ENCODE data around the gene TRIM33.
"Not testable (repeated sequence)": the region's sequence is repeated elsewhere in the genome, so short reads cannot be mapped to it uniquely, and the experiment has no call there.

TRIM33 gene

DNA sequence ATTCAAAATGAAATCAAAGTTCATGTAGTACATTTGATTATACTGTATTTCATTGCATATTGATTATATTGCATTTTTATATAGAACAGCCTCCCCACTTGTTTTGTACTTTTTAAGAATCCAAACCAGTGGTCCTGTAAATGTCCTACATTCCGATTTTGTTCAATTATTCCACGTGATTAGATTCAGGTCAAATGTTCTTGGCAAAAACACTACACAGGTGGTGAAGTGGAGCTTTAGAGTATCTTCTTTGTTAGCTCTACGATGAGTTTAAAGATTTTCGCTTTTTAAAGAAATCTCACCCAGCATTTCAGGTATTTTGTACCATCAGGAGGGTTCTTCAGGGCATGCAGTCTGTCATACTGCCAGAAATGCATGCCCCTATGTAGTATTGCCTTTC lies 120.6 kb downstream of the TRIM33 start:
- DNase-seq: no peak

DNA sequence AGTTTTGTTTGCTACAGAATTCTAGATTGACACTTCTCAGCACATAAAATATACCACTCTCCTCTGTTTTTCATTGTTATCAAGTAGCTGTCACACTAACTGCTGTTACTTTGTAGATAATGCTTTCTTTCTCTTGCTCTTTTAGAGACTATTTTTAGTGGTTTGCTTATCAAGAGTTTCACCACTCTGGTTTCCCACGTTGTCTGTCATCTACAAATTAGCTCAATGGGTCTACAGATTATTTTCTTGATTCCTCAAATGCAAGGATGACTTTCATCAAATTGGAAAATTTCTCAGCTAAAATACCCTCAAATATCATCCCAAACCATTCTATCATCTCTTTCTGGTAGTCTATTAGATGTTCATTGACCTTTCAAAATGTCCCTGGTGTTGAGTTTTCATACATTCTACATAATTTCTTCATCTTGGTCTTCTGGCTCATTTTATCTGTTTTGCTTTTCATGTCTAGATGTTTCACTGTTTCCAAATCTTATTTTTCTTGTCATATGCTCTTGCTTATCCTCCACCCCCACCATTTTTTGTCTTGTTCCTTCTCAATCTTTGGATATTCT lies 122.5 kb downstream of the TRIM33 start:
- no peak for DNase-seq

DNA sequence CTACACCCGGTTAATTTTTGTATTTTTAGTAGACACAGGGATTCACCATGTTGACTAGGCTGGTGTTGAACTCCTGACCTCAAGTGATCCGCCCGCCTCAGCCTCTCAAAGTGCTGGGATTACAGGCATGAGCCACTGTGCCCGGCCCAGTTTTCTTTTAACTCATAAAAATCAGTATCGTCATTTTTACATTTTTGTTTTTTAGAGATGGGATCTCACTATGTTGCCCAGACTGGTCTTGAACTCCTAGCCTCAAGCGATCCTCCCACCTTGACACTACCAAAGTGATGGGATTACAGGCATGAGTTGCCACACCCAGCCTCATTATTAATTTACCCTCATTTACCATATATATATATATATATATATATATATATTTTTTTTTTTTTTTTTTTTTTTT lies 123.4 kb downstream of the TRIM33 start:
- not testable (repeated sequence) for DNase-seq

DNA sequence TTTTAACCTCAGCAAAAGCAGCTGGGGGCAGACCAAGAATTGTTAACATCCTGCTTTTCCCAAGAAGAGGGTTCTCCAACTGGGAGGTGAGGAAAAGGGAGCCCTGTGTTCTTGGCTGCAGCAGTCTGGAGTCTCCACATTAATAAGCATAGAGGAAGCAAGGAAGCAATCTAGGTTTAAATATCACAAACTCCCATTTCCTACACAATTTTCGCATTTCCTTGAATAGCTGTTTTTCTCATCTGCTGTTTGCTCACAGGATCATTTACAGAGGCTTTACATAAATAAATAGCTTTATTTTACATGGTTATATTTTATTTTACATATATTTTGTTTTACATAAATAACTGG lies 124.0 kb downstream of the TRIM33 start:
- no peak for DNase-seq

DNA sequence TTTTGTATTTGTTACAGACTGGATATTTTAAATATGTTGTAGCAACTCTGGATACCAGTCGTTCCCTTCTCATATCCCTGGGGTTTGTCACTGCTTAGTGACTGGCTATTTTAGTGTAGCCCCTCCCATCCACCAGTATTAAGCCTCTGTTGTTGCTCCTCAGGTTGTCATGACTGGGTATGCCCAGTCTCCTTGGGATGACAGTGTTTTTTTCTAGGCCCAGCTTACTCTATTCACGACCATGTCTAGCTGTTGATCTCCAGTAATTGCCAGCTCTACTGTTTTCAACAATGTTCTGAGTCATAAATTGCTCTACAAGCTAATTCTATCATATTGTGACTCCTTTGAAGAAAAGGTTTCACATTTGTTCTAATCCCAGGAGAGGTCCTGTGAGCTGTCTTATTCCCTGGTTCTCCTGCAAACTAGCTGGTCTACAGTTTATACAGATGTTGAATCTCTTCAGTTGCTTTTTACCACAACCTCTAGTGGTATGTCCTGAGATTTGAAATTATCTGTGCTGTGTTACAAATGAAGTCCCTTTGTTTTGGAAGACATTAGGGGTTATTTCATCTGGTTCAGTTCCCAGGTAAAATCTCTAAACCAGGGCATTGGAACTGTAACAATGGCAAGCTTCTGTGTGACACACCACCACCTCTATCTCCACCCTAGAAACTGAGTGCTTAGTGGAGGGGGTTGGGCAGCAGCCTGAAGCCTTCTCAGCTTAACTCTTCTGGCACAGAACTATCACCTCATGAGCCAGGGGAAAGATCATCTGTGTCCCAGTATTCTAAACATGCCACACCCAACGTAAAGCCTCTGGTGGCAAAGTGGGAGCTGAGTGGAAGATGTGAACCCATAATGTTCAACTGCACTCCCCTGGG lies 124.6 kb downstream of the TRIM33 start:
- DNase-seq: no peak

DNA sequence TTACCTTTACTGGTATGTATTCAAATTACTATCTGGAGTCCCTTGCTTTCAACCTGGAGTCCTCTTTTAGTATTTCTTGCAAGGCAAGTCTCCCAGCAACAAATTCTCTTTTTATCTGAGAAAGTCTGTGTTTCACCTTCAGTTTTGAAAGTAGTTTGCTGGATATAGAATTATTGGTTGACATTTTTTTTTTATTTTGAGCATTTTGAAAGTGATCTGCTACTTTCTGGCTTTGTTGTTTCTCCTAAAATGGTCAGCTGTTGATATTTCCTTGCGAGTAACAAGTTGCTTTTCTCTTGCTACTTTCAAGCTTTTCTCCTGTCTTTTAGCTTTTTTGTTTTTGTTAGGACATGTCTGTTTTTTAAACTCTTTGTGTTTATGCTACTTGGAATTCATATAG lies 126.1 kb downstream of the TRIM33 start:
- no peak for DNase-seq

DNA sequence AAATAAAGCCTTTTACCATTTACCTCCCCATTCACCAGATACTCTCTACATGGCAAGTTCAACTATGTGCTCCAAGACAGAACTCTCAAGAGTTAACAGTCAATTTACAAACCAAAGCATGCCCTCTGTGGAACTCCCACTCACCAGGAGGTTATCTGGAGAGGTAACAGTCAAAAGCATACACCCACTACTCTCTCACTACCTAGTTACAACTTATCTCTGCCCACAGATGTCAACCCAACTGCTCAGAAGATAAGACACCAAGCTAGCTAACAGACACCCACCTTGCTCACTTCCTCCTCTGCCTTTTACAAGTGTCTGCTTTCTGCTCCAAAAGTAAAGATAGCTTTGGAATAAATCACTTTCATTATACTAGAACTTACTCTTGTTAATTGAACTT lies 131.0 kb downstream of the TRIM33 start:
- no peak for DNase-seq

DNA sequence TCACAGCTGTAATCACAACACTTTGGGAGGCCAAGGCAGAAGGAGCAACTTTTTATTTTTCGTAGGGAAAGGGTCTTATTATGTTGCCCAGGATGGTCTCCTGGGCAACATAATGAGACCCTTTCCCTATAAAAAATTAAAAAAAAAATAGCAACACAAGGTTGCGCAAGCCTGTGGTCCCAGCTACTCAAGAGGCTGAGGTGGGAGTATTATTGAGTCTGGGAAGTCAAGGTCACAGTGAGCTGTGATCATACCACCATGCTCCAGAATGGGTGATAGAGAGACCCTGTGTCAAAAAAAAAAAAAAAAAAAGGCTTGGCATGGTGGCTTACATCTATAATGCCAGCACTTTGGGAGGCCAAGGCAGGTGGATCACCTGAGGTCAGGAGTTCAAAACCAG lies 131.6 kb downstream of the TRIM33 start:
- no peak for DNase-seq

DNA sequence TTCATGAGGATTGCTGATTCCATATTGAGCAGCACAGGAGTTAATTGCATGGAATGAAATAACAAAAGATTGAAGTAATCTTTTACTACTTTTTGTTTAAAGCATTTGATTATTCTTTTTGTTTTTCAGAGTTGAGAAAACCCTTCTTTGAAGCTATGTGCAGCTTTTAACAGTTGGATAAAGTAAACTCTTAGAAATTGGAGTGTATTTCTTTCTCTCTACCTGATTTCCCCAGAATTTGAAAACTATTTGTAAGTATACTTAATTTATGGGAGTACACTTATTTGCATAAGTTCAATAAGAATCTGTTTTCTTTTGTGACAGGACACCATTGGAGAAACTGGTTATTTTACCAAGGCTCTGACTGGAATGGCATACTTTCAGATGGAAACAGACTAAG lies 133.6 kb downstream of the TRIM33 start:
- no peak for DNase-seq

DNA sequence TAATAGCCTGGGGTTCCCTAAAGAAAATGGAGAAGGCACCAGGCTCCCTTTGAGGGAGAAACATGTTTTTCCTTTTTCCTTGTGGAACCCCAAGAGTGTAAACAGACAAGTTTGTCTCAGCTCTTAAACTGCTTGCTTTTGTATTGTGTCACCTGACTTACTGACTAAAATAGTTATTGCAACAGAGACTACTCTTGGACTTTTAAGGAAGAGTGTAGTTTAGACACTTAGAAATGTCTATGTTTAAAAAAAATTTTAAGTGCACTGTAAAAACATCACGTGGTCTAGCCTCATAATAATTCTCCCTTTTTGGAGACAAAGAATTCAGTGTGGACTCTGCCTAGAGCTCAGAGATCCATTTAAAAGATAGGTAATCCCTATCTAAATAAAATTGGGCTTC lies 141.1 kb downstream of the TRIM33 start:
- no peak for DNase-seq

DNA sequence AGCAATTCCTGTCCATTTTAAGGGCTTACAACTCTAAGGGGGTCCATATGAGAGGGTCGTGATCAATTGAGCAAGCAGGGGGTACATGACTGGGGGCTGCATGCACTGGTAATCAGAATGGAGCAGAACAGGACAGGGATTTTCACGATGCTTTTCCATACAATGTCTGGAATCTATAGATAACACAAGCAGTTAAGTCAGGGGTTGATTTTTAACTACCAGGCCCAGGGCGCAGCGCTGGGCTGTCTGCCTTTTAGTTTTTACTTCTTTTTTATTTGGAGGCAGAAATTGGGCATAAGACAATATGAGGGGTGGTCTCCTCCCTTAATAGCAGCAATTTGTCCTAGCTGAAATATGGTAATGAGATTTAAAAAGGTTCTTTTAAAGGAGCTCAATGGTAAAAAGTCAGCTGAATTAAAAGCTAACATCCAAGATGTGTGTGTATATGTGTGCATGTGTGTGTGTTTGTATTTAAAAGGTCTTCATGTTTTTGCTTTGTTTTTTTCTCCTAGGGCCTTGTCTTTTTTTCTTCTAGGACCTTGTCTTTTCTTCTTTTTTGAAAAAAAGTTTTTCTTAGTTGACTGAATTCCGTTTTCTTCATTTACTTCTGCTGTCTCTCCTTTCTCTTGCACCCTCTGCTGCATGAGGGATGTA lies 141.6 kb downstream of the TRIM33 start:
- not testable (repeated sequence) for DNase-seq

DNA sequence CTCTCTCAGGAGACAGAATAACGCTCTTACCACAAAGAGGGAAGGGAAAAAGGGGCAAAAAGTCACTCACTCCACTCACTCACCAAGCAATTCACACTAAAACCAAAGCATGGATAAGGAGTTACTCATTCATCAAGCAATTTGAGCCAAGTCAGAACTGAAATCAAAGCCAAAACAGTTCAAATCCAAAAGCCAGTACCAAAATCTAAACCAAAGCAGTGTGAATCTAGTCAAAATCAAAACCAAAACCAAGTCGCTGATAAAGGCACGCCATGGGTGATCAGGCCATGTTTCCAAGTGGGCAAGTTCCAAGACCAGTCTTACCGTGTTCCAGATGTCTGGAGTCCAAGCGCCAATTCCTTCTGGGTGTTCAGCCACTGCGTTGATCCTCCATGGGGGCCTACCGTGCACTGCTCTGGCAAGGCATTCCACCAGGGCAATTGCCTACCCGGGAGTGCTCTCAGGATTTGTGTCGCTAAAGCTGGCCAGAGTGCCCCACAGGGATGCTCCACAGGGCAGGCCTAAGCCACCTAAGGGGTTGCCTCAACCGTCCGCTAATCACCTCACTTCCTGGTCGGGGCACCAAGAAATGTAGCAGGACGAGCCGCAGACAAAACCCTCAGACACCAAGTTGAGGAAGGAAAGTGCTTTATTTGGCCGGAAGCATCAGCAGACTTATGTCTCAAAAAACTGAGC lies 142.3 kb downstream of the TRIM33 start:
- DNase-seq: no peak

DNA sequence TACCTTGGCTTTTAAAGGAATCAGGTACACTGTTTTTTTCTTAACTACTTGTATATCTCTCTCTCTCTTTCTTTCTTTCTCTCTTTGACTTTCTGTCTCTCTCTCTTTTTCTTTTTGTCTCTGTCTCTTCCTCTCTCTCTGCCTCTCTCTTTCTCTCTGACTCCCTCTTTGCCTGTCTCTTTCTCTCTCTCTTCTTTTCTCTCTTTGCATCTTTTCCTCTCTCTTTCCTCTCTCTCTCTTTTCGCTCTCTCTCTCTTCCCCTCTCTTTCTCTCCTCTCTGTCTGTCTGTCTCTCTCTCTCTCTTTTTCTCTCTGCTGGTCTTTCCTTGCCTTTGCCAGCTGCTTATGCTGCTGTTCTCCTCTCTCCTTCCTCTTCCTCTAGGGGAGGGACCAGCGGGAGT lies 143.2 kb downstream of the TRIM33 start:
- no peak for DNase-seq

DNA sequence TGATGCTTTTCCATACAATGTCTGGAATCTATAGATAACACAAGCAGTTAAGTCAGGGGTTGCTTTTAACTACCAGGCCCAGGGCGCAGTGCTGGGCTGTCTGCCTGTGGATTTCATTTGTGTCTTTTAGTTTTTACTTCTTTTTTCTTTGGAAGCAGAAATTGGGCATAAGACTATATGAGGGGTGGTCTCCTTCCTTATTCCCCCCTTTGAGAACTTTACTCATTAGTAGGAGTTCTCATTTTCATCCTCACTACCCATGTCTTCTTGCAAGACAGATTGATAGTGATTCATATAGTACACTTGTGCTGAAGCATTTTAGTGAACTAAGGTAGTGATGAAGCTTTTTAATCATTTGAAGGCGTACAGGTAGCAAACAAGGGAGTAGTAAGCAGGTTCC lies 147.8 kb downstream of the TRIM33 start:
- not testable (repeated sequence) for DNase-seq

DNA sequence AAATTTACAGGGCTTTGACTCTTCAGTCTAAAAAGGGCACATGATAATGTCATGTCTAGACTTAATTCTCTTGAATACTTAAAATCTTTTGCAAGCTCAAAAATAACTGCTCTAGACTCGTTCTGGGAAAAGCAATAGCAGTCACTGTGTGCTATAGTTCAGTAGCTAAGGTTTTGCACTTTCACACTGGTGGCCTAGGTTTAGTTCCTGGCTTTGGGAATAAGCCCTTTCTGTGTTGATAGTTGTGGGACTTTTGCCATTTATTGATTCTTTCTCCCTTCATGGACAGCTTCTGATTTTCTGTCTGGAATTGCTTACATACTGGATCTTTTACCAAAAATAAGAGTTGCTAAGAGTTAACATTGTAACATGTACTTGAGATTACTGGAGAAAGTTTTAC lies 151.2 kb downstream of the TRIM33 start:
- DNase-seq: no peak

DNA sequence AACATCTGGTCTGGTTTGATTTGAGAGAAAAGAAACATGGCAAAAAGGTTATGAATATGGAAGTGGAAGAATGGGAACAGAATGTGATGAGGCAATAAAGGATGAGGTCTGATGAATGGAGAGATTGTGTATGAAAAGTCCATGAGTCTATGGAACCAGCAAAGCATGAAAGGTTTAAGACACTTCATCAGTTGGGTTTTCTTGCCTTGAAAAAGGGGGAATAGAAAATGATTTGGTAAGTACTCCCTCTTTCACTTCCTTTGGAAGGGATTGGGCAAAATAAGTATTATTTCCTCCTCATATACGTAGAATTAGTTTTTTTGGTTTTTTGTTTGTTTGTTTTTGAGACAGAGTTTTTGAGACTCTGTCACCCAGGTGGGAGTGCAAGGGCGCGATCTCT lies 155.8 kb downstream of the TRIM33 start:
- DNase-seq: no peak

DNA sequence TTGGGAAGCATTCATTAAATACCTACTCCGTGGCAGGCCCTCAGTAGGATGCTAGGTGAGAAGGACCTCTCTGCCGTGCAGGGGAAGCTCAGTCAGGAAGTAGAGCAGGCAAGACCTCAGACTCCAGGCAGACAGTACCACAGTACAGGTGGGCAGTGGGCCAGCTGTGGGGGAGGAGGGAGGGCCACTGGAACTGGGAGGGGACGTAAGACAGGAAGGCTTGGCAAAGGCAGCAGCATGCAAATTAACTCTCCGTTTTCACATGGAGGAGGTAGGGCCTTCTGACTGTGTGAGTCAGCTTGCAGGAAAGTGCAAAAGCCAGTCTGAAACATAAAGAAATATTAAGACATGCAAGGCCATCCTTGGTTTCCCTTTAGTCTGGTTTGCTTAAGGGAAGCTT lies 157.7 kb downstream of the TRIM33 start:
- DNase-seq: no peak

DNA sequence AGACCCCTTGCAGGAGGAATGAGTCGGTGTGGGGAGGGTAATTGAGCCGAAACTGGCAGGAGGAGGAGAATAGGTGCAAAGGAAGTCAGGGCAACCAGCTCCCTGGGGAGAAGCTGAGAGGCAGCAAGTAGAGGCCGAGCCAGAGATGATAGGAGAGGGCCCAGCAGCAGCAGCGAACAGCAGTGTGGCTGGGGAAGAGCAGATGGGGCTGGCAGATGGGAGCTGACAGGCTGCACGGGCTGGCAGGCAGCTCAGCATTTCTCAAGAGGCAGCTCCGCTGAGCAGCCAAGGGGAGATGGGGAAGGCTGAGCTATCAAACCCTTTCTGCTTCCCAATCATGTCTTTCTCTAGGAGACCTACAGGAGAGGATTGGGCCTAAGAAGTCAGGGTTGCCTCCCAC lies 158.2 kb downstream of the TRIM33 start:
- no peak for DNase-seq

DNA sequence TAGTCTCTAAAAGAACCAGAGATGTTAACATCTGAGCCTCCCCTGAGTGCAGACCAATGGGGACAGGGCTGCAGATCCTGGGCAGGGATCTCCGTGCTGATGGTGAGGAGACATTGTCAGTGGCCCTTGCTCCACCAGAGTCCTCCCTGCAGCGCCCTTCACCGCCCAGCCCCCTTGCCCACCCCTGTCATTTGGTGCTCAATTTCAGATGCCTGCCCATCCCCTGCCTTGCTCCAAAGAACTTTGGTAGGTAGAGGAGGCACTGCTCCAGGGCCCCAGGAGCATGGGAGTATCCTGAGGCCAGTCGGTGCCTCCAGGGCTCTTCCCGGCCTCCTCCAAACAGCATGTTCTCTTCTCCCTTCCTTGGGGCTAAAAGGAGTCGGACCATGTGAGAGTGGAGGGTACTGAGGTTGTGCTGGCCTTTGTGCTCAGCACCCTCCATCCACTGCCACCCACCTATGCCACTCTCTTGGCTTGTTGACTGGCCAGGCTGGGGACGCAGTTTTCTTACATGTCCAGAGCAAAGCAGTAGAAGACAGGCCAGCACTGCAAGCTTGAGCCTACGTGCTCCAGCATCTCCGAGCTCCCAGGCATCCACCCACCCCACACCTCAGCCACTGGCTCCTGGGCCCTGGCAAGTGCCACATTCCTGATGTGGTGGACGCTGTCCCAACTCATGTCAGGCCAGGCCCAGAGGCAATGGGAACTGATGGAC lies 160.1 kb downstream of the TRIM33 start:
- no peak for DNase-seq

DNA sequence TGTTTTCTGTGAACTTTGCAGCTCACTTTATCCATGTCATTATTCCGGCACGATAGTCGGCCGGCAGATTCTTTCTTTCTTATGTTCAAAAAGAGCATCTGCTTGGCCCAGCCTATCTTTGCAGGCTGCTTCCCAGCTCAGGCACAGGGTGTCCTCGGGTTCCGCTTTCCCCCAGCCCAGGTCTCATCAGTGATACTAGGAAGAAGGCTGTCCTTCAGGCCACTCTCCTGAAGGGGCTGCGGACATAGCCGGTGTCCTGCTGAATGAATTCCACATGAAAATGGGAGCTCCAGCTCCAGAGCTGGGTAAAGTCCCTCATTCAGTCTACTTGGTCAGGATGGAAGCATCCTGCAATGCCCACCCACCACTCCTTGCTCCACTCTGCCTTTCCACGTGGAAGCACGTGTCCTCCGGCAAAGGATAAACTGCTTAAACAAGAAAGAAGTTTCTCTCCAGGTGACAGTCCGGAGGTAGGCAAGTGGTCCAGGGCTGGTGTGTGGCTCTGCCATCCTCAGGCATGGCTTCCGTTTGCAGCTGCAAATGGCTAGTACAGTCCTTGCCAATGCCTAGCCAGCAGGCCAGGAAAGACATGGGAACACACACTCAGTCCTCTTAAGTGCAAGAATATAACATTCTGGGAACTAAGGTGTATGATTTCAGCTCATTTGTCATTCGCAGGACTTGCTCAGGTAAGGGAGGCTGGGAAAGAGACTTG lies 161.0 kb downstream of the TRIM33 start:
- DNase-seq: no peak

DNA sequence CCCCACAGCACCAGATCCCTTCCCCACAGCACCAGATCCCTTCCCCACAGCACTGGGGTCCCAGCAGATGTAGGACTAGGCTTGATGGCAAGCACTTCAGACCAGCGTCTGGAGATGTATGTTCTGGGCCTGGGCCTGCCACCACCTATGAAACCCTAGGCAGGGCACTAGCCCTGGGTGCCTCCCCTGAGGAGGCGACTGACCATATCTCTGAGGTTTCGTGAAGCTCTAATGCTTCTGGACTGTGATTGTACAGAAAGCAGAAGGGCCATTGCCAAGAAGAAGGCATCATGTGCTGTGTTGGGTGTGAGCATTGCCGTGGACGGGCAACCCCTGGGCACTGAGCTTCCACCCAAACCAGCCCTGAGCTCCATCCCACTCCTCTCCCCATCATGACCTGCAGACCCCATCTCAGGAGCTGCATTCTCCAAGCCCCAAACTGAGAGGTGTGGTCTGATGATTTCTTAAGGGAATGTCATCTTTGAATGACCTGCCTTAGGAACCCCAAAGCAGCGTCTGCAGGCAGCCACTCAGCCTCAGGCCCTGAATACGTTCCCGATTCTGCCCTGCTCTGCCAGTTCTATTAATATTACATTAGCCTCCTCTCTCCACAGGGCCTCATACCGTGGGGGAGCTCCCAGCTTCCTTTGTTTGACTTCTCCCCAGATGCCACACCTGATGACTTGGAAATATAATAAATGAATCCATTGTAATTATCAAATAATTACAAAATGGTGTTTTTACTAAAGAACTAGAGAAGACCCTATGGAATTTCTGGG lies 163.4 kb downstream of the TRIM33 start:
- no peak for DNase-seq
